Hematopoietic multipotent progenitor cell treated with erythropoietin and hydrocortisone succinate and interleukin-3 and kit ligand, for 8 days (in vitro differentiated cells): ENCODE results near the gene INTS6L.
"Not testable (repeated sequence)": the region's sequence is repeated elsewhere in the genome, so short reads cannot be mapped to it uniquely, and the experiment has no call there.

ENCODE experiments used
- DNase-seq: peaks from one replicate; pipeline ENCODE4 v3.0.0-alpha.2; 2015

Gene INTS6L

DNA sequence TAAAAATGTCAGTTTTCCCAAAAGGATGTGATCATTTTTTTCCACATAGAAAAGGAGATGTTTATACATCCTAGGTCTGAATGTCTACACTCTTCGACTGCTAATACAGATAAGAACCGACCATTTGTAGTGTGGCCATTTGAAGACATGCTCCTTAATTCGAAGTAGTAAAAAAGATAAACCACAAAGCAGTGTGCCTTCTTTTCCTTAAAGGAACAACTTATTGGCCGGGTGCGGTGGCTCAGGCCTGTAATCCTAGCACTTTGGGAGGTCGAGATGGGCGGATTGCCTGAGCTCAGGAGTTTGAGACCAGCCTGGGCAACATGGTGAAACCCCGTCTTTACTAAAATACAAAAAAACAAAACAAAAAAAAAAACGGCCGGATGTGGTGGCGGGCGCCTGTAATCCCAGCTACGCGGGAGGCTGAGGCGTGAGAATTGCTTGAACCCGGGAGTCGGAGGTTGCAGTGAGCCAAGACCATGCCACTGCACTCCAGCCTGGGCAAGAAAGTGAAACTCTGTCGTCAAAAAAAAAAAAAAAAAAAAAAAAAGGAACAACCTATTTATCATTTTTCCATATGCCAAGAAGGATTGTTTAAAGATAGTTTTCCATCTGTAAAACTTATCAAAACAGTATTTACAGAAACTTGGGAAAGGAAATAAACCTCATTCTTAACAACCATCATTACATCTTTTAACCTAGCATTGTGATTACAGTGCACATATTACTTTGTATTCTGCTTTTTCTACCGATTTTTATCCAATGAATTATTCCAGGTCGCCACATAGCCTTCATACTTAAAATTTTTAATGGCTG is 2.6 kb downstream of the INTS6L start:
- DNase-seq: peak; percentile 41

DNA sequence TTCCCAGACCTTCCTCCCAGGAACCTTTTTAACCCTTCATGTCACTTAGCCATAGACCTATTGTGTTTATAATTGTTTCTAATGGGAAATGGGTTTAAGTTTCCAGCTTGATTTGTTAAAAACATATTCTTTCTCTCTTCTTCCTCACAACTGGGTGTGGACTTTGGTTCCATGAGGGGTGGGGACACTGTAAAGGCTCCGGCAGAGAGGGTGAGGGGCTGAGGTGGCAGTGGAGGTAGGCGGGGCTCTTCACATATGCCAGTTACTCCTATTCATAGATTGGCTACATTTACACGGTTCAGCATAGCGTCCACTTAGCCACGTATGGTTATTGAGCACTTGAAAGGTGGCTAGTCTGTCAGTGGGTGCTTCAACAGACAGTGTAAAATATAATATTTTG is 7.8 kb downstream of the INTS6L start:
- no peak for DNase-seq

DNA sequence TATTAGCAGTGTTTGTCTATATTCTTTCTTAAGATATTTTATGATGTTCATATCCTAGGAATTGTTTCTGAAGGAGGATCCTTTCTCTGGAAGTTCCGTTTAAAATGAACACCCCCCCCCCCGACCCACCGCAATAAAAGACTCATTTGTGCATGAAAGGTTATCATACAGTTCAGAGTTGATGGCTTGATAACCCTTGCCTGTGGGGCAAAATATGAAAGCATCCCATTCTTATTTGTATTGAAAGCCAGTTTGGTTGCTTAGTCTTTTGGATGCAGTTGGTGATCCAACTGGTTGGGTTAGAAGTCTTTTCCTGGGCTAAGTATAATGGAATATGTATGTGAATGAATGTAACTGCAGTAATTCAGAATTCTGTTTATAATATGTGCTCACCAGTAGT is 8.3 kb downstream of the INTS6L start:
- no peak for DNase-seq

DNA sequence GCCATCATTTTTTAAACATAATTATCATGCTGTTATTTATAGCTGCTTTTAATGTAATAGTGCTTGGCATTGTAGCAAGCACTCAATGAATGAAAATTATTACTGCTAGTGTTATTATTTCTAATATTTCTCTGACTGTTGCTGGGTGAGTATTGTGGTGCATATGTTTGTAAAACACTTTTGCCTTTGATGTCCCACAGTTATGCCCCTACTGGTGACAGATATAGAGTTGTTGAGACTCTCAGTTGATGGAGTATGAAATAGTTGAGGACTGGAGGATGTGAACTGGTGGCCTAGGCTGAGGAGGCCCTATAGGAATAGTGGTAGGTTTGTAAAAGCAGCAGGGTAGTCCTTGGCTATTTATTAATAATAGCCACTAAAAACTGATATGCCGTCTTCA is 9.6 kb downstream of the INTS6L start:
- no peak for DNase-seq

DNA sequence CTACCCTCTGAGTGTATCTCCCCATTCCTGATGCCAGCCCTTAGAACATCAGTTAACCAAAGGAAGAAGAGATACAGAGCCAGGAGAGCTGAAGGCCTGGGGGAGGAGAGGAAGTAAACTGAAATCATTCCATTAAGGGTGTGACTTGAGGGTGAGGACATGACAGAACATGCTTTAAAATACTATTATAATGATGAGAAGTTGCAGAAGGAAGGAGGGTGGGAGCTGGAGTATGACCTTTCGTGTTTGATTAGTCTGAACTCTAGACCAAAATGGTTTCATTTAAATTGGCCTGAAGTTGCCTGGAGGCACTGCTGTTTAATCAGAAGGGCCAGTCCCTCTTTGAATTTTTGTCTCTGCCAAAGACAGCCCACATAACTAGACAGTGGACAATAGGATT is 11.4 kb downstream of the INTS6L start:
- DNase-seq: no peak

DNA sequence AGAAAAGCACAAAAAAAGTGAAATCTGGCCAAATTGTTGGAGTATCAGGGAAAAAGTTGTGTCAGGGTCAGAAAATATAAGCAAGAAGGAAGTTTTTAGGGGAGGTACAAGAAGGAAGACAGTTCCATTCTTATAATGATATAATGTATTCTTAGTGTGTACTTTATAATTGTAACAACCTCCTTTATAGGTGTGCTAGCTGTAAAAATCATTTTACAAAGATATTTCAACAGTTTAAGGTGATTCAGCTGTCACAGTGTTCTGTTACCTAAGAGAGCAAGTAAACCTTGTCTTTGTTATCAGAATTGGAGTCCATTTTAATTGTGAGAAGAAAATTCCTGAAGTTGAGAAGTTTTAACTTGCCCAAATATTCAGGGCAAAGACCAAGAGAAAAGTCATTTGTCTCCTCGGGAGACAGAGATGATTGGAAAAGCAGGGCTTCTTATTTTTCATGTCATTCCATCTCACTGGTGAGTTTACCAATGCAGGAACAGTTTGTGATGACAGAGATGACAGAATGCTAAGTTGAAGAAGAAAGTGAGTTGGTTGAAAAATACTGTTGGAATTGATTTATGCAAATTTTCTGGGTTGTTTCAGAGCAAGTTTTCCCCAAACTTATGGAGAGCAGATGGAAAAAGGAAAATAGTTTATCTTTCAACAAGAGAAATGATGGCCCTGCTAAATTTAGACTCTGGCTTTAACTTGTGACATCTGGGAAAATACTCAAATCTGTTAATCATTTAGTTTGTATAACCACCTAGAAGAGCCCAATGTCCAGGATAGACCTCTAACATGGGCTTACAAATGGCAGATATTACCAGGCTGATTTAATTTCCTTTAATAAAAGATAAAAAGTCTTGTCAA is 14.8 kb downstream of the INTS6L start:
- DNase-seq: no peak

DNA sequence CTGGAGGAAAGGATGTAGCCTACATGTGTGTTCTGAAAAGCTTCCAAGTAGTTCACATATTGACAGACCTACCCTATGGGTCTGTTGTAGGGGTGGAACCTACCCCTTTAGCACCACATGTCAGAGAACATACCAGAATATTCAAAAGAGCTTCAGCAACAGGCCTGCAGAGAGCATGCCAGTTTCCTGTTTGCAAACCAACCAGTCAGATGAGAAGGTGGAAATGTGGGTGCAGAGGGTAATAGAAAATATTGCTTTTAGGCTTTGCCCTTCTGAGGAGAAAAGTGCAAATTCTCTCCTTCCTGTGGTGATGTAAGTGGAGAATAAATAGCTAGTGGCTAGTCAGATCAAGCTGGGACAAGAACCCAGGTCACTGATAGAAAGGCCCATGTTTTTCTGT is 16.4 kb downstream of the INTS6L start:
- DNase-seq: no peak

DNA sequence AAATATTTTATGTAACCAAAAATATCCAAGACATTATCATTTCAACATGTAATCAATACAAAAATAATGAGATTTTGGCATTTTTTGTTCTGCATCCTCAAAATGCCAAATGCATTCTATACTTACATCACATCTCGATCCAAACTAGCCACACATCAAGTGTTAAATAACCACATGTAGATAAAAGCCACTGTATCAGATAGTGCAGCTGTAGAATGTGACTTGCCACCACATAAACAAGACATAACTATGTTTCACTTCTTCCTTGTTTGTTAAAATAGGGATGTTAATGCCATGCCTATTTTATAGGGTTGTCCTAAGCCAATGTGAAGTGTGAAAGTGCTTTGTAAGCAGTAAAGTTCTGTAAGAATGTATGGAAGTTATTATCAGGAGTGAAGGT is 20.9 kb downstream of the INTS6L start:
- DNase-seq: no peak

DNA sequence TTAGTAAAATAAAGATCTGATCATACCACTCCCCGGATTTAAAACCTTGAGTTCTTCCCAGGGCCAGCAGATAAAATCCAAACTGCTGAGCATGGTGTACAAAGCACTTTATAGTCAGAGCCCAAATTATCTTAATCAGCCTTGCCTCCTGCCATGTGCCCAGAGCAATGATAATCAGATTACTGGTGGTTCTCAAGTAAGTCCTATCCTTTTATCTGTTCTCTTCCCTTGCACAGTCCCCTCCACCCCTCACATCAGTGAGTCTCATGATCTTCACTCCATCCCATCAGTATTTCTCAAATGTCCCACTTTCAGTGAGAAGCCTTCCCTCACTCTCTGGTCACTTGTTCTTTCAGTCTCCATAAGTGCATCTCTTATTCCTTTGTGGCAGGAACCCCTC is 22.7 kb downstream of the INTS6L start:
- peak; percentile 56 for DNase-seq

DNA sequence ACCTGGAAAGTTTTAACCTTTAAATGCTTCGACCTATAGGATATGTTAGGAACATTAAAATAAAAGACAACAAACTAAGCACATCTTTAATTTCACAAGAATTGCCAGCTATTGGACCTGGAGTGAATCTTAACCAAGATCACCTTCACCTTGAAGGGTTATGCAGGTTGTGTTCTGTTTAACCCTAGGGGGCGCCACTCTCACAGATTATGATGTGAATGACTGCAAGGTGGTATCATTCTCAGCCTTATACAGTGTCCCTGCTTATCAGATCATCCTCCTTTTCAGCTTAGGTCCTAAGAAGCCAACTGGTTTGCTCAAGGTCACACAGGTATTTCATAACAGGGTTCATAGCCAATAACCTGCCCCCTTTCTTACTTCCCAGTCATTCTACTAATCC is 23.5 kb downstream of the INTS6L start:
- peak; percentile 53 for DNase-seq

DNA sequence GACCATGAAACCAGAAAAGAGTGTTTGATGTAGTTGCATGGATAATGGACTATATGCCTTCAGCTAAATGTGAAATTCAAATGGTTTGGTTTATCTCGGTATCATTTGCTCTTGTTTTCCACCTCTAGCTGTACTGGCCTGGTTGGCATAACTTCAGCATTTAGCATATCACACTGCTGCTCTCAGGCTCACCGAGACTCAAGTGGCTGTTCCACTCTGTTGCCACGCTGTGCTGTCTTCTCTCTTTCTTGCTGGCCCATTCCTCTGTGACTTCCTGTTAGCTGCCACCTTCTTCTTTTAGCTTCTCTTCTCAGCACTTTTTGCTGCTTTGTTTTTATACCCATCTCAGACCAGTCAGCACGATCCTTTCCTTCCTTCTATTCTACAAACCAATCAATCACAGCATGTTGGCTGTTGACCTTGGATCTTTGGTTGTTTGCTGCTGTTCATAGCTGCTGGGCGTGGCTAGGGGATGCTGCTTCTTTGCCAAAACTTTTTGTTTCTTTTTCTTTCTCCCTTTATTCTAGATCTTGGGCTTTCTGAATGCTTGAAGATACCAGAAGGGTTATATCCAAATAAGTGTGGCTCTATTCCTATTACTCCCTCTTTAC is 24.0 kb downstream of the INTS6L start:
- no peak for DNase-seq

DNA sequence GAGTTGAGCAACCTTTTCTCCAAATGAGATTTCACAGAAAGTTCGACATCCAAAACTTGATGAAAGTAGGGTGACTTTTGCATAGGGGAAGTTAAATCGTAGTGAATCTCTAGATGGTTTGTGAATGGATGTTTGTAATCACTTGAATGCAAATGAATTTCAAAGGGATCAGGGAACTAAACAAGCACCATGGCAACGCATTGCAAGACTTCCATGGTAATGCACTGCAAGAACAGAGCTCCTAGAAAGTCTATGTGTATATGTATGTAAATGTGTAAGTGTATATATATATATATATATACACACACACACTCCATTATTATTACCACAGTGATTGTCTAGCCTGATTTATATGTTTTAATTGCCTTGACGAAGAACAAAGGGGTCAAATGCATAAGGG is 27.3 kb downstream of the INTS6L start:
- no peak for DNase-seq

DNA sequence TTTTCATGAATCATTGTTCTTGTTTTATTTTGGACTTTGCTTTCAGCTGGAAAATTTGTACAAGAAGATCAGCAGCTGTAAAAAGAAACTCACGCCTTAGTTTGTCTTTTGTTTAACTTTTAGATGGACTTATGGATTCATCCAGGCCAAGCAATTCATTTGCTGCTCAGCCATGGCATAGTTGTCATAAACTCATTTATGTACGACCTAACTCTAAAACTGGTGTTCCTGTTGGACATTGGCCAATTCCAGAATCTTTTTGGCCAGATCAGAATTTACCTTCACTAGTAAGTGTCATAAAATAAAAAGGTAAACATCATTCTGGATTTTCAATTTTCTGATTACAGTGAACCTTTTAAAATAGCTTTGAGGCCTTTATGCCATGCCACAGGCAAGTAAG is 29.1 kb downstream of the INTS6L start:
- no peak for DNase-seq

DNA sequence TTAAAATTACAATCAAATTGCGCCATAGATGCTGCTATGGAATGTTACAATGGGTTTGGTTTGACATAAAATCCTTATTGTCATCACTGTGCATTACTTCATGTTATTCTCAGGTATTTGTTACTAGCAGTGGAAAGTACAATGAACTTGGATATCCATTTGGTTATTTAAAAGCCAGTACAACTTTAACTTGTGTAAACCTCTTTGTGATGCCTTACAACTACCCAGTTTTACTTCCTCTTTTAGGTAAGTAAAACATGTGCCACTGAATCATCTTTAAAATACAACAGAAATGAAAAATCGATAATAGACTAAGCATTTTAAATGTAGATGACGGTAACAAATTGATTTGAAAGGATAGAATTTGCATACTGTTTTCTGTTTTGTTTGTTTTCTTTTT is 35.6 kb downstream of the INTS6L start:
- DNase-seq: no peak

DNA sequence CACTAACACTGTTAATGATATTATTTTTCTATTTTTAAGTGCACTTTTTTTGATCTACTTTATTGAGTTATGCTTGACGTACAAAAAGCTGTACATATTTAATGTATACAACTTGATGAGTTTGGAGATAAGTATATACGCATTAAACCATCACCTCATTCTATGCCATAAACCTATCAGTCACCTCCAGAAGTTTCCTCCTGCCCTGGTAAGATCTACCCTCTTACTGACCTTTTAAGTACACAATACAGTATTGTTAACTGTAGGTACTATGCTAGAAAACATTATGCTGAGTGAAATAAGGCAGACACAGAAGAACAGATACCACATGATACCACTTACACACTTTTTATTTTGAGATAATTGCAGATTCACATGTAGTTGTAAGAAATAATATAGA is 36.9 kb downstream of the INTS6L start:
- DNase-seq: no peak

DNA sequence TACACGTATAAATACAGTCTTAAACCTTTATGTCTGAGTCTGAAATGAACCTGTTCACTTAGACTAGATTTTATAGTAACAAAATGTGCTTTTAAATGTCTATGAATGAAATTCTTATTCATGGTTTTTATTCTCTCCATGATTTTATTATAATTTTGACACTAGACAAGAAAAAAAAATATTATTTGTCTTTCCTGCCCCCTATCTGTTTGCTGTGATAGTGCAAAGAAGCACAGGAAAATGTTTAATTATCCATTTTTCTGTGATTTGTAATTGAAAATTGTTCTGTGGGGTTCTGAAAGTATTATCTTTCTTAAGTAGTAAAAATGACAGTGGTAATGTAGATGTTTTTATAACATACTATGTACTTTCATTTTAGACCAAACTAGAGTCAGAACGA is 52.0 kb downstream of the INTS6L start:
- DNase-seq: peak; percentile 8

DNA sequence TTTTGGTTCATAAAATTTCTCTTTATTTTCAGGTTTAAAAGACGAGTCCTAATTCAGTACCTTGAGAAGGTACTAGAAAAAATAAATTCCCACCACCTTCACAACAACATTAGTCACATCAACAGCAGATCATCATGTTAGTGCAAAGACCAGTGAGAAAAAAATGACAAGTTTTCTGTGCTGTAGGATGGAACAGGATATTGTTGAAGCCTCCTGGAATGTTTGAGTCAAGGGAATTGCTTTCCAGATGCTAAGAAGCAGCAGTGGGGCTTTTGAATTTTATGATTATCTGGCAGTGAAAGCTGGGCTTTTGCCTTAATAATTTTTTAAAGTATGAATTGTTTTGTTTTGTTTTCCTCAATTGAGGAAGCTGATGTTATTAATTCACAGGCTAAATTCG is 61.0 kb downstream of the INTS6L start:
- DNase-seq: no peak

DNA sequence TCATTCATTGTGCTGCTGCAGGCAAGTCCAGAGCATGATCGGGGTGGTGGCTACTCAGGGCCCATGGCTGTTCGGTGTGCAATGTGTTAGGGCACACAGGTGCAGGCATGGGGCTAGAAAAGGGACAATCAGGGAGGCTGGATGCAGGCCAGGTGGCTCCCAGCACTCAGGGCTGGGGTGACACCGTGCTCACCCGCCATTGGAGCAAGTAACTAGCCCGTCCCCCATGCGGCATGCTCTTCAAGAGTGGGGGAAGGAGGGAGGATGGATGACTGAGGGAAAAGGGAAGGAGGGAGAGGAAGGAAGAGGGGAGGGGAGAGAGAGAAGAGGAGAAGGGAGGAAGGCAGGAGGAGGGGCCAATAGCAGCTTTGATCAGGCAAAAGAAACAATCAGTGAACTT is 64.7 kb downstream of the INTS6L start:
- no peak for DNase-seq

DNA sequence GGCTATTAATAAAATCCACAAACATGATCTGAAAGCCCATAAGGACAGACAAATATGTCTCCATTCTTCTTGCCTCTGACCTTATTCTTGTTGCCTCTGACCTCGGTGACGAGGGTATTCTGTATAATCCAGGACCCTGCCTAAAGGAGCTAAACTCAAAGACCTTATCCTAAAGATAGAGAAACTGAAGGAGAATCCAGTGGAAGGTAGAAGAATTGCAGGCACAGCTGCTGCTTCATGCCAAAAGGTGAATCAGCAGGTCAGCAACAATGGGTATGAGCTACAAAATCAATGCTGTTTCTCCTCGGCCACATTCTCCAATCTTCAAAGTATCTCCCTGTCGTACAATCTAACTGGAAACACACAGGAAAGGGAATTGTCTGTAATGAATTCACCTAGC is 71.4 kb downstream of the INTS6L start:
- no peak for DNase-seq

DNA sequence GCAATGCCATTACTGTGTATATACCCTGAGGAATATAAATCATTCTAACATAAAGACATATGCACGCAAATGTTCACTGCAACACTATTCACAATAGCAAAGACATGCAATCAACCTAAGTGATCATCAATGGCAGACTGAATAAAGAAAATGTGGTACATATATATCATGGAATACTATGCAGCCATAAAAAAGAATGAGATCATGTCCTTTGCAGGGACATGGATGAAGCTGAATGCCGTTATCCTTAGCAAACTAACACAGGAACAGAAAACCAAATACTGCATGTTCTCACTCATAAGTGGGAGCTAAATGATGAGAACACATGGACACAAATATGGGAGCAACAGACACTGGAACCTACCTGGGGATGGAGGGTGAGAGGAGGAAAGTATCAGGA is 73.6 kb downstream of the INTS6L start:
- DNase-seq: not testable (repeated sequence)

DNA sequence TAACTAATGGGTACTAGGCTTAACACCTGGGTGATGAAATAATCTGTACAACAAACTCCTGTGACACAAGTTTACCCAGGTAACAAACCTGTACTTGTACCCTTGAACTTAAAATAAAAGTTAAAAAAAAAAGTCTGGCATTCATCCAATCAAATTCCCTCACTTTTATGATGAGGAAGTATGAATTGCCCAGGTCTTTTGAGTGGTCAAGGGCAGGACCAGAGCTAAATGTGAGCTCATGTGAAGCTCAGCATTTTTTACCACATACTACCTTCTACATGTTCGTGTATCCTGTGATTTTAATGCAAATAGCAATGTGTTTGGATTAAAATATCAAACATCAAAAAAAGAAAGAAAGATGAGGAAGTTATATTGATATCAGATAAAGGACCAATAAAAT is 74.0 kb downstream of the INTS6L start:
- not testable (repeated sequence) for DNase-seq

DNA sequence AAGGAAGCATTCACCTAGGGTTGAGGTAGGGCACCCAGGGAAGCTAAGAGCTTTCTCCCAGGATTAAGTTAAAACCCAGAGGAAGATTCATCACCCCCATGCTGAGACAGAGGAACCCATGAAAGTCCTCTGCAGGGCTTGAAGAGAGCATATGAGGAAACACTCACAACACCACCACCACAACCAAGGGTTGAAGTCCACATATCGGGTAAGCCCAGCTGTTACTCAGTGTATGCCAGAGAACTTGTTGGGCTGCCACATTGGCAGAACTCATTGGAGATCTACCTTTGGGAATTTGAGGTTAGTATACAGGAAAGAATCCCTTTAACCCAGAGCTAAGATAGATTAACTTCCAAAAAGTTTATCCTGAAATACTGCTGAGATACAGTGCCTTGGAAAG is 75.1 kb downstream of the INTS6L start:
- no peak for DNase-seq

DNA sequence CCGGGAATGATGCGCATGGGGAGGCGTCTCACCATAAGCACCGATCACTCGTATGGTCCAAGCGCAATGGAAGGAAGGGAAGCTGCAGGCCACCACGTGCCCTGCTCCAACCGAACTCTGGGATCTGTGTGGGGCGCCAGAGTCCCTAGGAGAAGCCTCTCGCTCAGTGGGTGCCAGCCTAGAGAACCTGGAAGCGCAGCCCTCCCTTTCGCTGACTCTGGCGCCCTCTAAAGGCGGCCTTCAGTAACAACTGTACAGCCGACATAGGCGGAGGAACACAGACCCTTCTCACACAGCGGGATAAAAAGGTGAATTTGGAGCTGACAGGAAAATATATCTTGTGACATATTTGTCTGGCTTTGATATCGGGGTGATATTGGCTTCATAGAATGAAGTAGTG is 76.0 kb downstream of the INTS6L start:
- DNase-seq: peak; percentile 53

DNA sequence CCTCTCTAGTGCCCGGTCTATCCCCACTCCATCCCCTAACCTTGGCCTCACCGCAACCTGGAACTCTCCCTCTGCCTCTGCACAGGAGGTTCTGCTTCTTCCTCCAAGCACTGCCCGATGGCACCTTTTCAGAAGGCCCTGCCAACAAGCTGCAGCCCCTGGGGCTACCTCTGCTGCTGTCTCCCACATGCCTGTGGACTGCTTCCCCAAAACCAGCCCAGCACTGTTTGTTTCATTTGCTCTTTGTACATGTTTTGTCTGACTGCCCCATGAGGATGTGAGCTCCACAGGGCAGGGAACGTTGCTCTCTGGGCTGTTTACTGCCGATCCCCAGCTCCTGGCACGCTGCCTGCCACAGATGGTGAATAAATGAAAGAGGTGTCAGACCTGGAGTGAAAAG is 85.4 kb downstream of the INTS6L start:
- DNase-seq: no peak
